ENCODE measurements around the gene ZNF337.

ZNF337 gene

DNA sequence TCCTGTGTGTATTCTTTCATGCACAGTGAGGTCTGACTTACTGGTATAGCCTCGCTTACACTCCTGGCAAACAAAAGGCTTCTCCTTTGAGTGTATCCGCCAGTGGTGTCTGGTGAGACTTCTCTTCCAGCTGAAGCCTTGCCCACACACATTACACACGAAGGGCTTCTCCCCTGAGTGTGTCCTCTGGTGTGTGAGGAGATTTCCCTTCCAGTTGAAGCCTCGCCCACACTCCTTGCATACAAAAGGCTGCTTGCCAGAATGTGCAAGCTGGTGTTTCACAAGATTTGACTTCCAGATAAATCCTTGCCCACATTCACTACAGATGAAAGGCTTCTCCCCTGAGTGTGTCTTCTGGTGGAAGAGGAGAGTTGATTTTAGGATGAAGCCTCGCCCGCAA is 21.5 kb downstream of the ZNF337 start:
- TF ChIP-seq FOXP2 (optimal IDR thresholded peaks at IDR 0.05; ENCODE audit: borderline replicate concordance, extremely low read depth, extremely low read length, insufficient read depth) = no peak
- TF ChIP-seq, protein P1, sequence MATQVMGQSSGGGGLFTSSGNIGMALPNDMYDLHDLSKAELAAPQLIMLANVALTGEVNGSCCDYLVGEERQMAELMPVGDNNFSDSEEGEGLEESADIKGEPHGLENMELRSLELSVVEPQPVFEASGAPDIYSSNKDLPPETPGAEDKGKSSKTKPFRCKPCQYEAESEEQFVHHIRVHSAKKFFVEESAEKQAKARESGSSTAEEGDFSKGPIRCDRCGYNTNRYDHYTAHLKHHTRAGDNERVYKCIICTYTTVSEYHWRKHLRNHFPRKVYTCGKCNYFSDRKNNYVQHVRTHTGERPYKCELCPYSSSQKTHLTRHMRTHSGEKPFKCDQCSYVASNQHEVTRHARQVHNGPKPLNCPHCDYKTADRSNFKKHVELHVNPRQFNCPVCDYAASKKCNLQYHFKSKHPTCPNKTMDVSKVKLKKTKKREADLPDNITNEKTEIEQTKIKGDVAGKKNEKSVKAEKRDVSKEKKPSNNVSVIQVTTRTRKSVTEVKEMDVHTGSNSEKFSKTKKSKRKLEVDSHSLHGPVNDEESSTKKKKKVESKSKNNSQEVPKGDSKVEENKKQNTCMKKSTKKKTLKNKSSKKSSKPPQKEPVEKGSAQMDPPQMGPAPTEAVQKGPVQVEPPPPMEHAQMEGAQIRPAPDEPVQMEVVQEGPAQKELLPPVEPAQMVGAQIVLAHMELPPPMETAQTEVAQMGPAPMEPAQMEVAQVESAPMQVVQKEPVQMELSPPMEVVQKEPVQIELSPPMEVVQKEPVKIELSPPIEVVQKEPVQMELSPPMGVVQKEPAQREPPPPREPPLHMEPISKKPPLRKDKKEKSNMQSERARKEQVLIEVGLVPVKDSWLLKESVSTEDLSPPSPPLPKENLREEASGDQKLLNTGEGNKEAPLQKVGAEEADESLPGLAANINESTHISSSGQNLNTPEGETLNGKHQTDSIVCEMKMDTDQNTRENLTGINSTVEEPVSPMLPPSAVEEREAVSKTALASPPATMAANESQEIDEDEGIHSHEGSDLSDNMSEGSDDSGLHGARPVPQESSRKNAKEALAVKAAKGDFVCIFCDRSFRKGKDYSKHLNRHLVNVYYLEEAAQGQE (IDR thresholded peaks at IDR 0.05; ENCODE audit: insufficient read depth in 1 of 2, low read depth in 2 of 2, low read length in 2 of 2) = no peak
- TF ChIP-seq SIN3A (IDR thresholded peaks at IDR 0.05; ENCODE audit: borderline replicate concordance, insufficient read depth, low read length) = no peak
- no peak for TF ChIP-seq POLR2AphosphoS5 (IDR thresholded peaks at IDR 0.05; ENCODE audit: low read depth, low read length)

DNA sequence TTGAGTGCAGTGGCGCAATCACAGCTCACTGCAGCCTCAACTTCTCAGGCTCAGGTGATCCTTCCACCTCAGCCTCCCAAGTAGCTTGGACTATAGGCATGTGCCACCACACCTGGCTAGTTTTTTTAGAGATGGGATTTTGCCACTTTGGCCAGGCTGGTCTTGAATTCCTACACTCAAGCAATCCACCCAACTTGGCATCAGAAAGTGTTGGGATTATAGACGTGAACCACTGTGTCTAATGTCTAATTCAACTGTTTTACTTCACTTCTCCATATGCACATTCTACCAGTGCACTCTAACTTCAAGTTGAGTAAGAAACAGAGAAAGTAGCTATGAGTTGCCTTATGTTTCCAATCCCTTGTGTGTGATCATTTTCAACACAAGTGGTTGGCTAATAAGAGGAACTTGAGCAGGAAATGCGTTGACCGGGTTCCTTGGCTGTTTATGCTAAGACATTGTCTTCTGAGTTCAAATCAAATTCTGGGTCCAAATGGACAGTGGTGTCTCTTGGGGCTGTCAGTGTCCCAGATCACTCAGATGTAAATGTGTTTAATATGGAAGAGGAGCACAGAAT is 23.9 kb downstream of the ZNF337 start:
- TF ChIP-seq POLR2AphosphoS5 (IDR thresholded peaks at IDR 0.05; ENCODE audit: low read depth, low read length) (no peak), FOXP2 (optimal IDR thresholded peaks at IDR 0.05; ENCODE audit: borderline replicate concordance, extremely low read depth, extremely low read length, insufficient read depth) (no peak), SIN3A (IDR thresholded peaks at IDR 0.05; ENCODE audit: borderline replicate concordance, insufficient read depth, low read length) (no peak), TAF1 (IDR thresholded peaks at IDR 0.05; ENCODE audit: borderline replicate concordance, insufficient read depth, low read length) (no peak)
- TF ChIP-seq, protein P1 (IDR thresholded peaks at IDR 0.05; ENCODE audit: insufficient read depth in 1 of 2, low read depth in 2 of 2, low read length in 2 of 2) = no peak

DNA sequence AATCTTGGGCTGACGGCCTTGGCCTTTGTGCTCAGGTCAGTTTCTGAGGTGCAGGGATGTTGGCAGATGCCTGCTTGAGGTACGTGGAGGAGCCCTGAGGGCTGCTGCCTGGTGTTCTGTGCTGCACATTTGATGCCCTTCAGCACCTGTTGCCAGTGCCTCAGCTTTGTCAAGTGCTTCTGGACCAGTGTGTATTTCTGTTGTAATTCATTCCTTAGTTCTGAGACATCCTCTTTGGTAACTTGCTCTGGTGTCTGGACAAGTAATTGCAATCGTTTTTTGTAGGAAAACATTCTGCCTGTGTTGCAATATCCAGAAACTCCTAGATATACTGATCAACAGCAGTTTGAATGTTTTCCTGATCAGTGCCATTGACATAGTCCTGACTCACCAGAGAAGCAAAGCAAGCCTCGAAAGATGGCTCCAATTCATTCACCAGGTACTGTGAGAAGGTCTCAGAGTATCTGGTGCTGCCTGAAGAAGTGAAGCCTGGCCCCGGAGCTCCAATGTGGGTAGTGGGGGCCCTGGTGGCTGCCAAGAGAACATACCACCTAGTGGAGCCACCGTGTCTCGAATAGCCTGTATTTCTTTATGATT is 26.7 kb downstream of the ZNF337 start:
- no peak for TF ChIP-seq SIN3A (IDR thresholded peaks at IDR 0.05; ENCODE audit: borderline replicate concordance, insufficient read depth, low read length)
- TF ChIP-seq POLR2AphosphoS5 (IDR thresholded peaks at IDR 0.05; ENCODE audit: low read depth, low read length) = no peak

DNA sequence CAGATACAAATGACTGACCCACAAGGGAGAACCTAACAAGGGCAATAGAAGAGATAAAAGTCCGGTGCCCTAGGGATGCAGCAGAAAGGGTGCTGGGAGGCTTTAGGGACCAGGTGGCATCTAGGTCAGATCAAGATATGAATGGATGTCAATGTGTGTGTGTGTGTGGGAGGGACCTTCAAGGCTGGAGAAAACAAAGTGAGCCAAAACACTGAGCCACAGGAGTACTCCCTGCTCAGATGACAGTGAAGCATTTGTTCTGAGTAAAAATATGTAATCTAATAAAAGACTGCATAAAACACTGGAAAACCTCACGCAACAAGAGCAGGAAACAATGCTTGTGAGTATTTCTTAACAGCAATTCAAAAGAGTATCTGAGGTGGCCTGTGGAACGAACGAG is 28.2 kb downstream of the ZNF337 start:
- TF ChIP-seq SIN3A (IDR thresholded peaks at IDR 0.05; ENCODE audit: borderline replicate concordance, insufficient read depth, low read length) (no peak), FOXP2 (optimal IDR thresholded peaks at IDR 0.05; ENCODE audit: borderline replicate concordance, extremely low read depth, extremely low read length, insufficient read depth) (no peak), POLR2AphosphoS5 (IDR thresholded peaks at IDR 0.05; ENCODE audit: low read depth, low read length) (no peak), TAF1 (IDR thresholded peaks at IDR 0.05; ENCODE audit: borderline replicate concordance, insufficient read depth, low read length) (no peak)
- TF ChIP-seq, protein P1 (IDR thresholded peaks at IDR 0.05; ENCODE audit: insufficient read depth in 1 of 2, low read depth in 2 of 2, low read length in 2 of 2) = no peak

DNA sequence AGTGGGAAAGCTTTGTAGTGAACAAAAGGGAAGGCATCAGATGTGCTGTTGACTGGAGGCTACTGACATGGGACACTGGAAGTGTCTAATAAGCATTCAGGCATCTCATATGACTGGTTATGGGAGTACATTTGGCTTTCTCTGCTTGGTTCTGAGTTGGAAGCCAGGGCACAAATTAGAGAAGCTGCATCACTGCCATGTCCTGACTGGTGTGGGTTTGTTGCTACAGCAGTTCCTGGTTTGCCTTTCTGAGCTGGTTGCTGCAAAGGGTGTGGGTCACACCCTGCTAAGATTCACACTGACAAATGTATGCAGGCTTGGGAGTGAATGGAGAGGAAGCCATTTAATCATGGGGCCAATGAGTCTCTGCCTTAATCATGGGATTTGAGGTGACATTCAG is 36.7 kb downstream of the ZNF337 start:
- TF ChIP-seq SIN3A (IDR thresholded peaks at IDR 0.05; ENCODE audit: borderline replicate concordance, insufficient read depth, low read length) = no peak
- TF ChIP-seq TAF1 (IDR thresholded peaks at IDR 0.05; ENCODE audit: borderline replicate concordance, insufficient read depth, low read length) = no peak
- TF ChIP-seq FOXP2 (optimal IDR thresholded peaks at IDR 0.05; ENCODE audit: borderline replicate concordance, extremely low read depth, extremely low read length, insufficient read depth) = no peak
- no peak for TF ChIP-seq POLR2AphosphoS5 (IDR thresholded peaks at IDR 0.05; ENCODE audit: low read depth, low read length)

DNA sequence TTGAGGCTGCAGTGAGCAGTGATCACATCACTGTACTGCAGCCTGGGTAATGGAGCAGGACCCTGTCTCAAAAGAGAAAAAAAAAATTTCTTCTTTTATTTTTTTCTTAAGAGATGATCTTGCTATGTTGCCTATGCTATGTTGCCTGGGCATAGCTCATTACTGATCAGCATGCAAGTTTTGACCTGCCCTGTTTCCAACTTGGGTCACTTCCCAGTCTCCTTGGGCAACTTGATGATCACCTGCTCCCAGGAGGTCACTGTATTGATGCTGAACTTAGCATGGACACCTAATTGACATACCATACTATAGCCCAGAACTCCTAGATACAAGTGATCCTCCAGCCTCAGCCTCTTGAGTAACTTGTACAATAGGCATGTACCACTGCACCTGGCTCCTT is 42.2 kb downstream of the ZNF337 start:
- TF ChIP-seq, protein P1 (IDR thresholded peaks at IDR 0.05; ENCODE audit: insufficient read depth in 1 of 2, low read depth in 2 of 2, low read length in 2 of 2) = no peak
- TF ChIP-seq TAF1 (IDR thresholded peaks at IDR 0.05; ENCODE audit: borderline replicate concordance, insufficient read depth, low read length) (no peak), FOXP2 (optimal IDR thresholded peaks at IDR 0.05; ENCODE audit: borderline replicate concordance, extremely low read depth, extremely low read length, insufficient read depth) (no peak), POLR2AphosphoS5 (IDR thresholded peaks at IDR 0.05; ENCODE audit: low read depth, low read length) (no peak)
